ENCODE data around the gene AUNIP. TPM values are rescaled to one million over a fixed set of nuclear protein-coding genes. Genes with fewer than 3 reads are reported as not detected.

AUNIP gene
- total RNA-seq, 1 experiment from 2014 or later, result 7.7 TPM

GRCh38 chr1:25804964-25805862, 54.0 kb downstream of the AUNIP start:
- TF ChIP-seq CTCF (IDR thresholded peaks at IDR 0.05; ENCODE audit: unreplicated experiment), result no peak
- DNase-seq, result no peak
- H3K27me3 Mint-ChIP-seq (ENCODE audit: unreplicated experiment), result no peaks in the 10 kb centered on the region
- peaks cover 10% of the 10 kb centered on the region for H3K36me3 Mint-ChIP-seq (ENCODE audit: insufficient read depth, unreplicated experiment)
- H3K27ac Mint-ChIP-seq (ENCODE audit: unreplicated experiment), result no peak overlapping the region
- intact Hi-C loops (cut with micrococcal nuclease; ENCODE audit: unreplicated experiment), result no loop called here
- BruUV-seq (replicated peaks), result no TSS peak
- H3K4me3 Mint-ChIP-seq (ENCODE audit: low read depth, unreplicated experiment), result no peak overlapping the region
- CTCF ChIA-PET, result no interaction called here
- no peaks in the 10 kb centered on the region for H3K4me1 Mint-ChIP-seq (ENCODE audit: low read depth, unreplicated experiment)
- no peaks in the 10 kb centered on the region for H3K9me3 Mint-ChIP-seq (ENCODE audit: low read depth, unreplicated experiment)

GRCh38 chr1:25804244-25804963, 54.9 kb downstream of the AUNIP start:
- peaks cover 10% of the 10 kb centered on the region for H3K36me3 Mint-ChIP-seq (ENCODE audit: insufficient read depth, unreplicated experiment)
- no peaks in the 10 kb centered on the region for H3K27me3 Mint-ChIP-seq (ENCODE audit: unreplicated experiment)
- intact Hi-C loops (cut with micrococcal nuclease; ENCODE audit: unreplicated experiment), result no loop called here
- no peak overlapping the region for H3K4me3 Mint-ChIP-seq (ENCODE audit: low read depth, unreplicated experiment)
- no peaks in the 10 kb centered on the region for H3K9me3 Mint-ChIP-seq (ENCODE audit: low read depth, unreplicated experiment)
- TF ChIP-seq CTCF (IDR thresholded peaks at IDR 0.05; ENCODE audit: unreplicated experiment), result no peak
- CTCF ChIA-PET, result no interaction called here
- no peak overlapping the region for H3K27ac Mint-ChIP-seq (ENCODE audit: unreplicated experiment)
- H3K4me1 Mint-ChIP-seq (ENCODE audit: low read depth, unreplicated experiment), result no peaks in the 10 kb centered on the region
- DNase-seq, result no peak
- BruUV-seq (replicated peaks), result no TSS peak

GRCh38 chr1:25803368-25803767, 55.9 kb downstream of the AUNIP start:
- no peak for DNase-seq
- peaks cover 10% of the 10 kb centered on the region for H3K36me3 Mint-ChIP-seq (ENCODE audit: insufficient read depth, unreplicated experiment)
- H3K9me3 Mint-ChIP-seq (ENCODE audit: low read depth, unreplicated experiment), result no peaks in the 10 kb centered on the region
- no peak overlapping the region for H3K4me3 Mint-ChIP-seq (ENCODE audit: low read depth, unreplicated experiment)
- no peak overlapping the region for H3K27ac Mint-ChIP-seq (ENCODE audit: unreplicated experiment)
- H3K4me1 Mint-ChIP-seq (ENCODE audit: low read depth, unreplicated experiment), result no peaks in the 10 kb centered on the region
- TF ChIP-seq CTCF (IDR thresholded peaks at IDR 0.05; ENCODE audit: unreplicated experiment), result no peak
- no peaks in the 10 kb centered on the region for H3K27me3 Mint-ChIP-seq (ENCODE audit: unreplicated experiment)
- no TSS peak for BruUV-seq (replicated peaks)
- CTCF ChIA-PET, result no interaction called here
- intact Hi-C loops (cut with micrococcal nuclease; ENCODE audit: unreplicated experiment), result no loop called here

- TSS peak; percentile 57 for BruUV-seq (replicated peaks)
- intact Hi-C loops (cut with micrococcal nuclease; ENCODE audit: unreplicated experiment), result no loop called here
- Mint-ChIP-seq H3K36me3 (ENCODE audit: insufficient read depth, unreplicated experiment) (peaks cover 10% of the 10 kb centered on the region), H3K27ac (ENCODE audit: unreplicated experiment) (no peak overlapping the region), H3K4me1 (ENCODE audit: low read depth, unreplicated experiment) (no peaks in the 10 kb centered on the region), H3K27me3 (ENCODE audit: unreplicated experiment) (no peaks in the 10 kb centered on the region), H3K4me3 (ENCODE audit: low read depth, unreplicated experiment) (no peak overlapping the region), H3K9me3 (ENCODE audit: low read depth, unreplicated experiment) (no peaks in the 10 kb centered on the region)
- no peak for DNase-seq
- CTCF ChIA-PET, result no interaction called here
- TF ChIP-seq CTCF (IDR thresholded peaks at IDR 0.05; ENCODE audit: unreplicated experiment), result no peak
Measured at GRCh38 chr1:25802915-25803314, 56.3 kb downstream of the AUNIP start.
